Measurements from ENCODE around the gene CBY1.

The CBY1 gene

DNA sequence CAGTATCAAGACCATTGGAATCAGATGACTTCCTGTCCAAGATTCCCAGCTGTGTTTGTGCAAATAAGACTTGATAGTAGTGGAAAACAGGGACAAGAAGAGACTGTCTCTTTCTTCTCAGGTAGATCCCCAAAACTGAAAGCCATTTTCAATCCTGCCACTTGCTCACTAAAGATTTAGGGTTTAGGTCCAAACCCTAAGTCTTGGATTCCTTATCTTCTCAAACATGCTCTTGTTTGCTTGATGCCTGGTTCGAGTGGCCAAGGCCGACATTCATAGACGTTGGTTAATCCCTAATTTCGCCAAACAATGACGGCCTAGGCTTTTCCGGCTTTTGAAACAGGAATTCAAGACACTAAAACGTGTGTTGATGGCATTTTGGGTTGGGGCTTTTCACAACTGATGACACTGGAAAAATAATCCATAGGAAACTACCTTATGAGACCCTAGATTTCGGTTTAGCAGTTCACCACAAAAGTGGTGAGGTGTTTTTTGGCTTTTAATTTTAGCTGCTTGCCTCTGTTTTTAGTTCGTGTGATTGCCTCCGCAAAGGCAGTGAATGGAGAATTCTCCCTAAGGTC lies 48.3 kb downstream of the CBY1 start:
- DNase-seq (ENCODE audit: extremely low read depth, low read depth), result no peak
- TF ChIP-seq, protein P1, sequence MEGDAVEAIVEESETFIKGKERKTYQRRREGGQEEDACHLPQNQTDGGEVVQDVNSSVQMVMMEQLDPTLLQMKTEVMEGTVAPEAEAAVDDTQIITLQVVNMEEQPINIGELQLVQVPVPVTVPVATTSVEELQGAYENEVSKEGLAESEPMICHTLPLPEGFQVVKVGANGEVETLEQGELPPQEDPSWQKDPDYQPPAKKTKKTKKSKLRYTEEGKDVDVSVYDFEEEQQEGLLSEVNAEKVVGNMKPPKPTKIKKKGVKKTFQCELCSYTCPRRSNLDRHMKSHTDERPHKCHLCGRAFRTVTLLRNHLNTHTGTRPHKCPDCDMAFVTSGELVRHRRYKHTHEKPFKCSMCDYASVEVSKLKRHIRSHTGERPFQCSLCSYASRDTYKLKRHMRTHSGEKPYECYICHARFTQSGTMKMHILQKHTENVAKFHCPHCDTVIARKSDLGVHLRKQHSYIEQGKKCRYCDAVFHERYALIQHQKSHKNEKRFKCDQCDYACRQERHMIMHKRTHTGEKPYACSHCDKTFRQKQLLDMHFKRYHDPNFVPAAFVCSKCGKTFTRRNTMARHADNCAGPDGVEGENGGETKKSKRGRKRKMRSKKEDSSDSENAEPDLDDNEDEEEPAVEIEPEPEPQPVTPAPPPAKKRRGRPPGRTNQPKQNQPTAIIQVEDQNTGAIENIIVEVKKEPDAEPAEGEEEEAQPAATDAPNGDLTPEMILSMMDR (IDR thresholded peaks at IDR 0.05; ENCODE audit: low read depth, low read length), result no peak

DNA sequence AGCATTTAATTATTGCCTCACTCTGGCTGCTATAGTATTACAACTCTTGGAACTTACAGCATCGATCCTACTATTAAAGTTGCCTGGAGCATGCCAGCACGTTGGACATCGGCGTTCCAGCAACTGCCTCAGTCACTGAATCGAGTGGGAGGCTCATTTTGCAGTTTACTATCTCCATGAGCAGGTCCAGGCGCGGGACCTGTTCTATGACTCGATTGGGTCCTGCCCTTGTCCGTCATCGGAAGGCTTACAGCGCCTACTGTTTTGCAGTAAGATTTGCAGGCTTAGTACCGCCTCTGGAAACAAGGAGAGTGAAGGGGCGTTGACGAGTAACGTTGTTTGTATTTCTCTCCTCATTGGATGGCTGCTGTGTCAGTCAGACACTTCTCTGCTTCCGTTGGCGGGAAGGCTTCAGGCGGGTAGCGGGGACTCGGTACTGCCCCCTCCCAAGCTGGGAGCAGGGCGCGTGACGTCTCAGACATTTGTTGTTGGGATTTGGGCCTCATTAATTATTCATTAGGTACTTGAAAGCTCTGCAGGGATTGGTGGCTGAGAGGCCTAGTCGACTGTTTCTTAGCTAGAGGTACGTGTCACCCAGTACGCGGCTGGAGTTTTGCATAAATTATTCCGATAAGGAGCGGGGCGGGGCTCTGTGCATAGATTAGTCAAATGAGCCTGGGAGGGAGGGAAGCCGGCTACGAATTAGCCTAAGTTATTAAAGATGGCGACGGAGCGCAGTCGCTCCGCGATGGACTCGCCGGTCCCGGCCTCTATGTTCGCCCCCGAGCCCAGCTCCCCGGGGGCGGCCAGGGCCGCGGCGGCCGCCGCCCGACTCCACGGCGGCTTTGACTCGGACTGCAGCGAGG lies 49.0 kb downstream of the CBY1 start, which contains the start of gene GTPBP1:
Gene GTPBP1 (plus strand): TSS at position 710 of the 866 bp plus-strand sequence. CDS start 12 bp downstream, at position 722.
- peak; percentile 100 for DNase-seq (ENCODE audit: extremely low read depth, low read depth)
- TF ChIP-seq, protein P1 (IDR thresholded peaks at IDR 0.05; ENCODE audit: low read depth, low read length), result peak; percentile 1; the same call in 1 of the 2 replicates

DNA sequence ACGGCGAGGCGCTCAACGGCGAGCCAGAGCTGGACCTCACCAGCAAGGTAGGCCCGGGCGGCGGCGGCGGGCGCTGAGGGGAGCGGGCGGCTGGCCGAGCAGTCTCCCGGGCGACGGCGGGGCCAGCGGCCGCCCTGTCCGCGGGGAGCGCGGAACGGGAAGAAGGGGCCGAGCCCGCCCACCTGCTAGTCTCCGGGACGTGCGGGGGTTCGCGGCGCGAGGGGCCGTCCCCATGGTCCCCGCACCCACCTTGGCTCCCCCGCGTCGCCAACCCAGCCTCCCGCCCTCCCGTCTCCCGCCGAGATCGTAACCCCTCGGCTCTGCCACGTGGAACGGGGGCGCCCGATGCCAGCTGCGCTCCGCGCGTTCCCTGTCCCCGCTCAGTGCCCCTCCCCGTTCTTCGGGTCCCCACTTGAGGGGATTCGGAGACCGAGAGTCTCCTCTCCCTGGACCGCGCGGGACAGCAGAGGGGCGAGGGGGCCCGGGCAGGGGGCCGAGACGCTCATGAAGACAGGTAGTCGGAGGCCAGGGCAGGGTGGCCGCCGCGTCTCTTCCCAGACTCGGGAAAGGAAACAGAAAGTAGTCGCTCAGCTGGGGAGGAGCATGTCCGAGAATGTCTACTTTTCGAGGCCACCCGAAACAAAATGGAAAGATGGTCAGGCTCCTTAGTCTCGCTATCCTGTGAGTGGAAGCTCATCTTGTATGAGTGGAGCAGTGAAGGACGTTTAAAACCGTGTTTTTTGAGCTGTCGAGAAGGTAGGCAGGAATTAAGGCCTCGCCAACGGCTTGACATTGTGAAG lies 49.9 kb downstream of the CBY1 start:
- TF ChIP-seq, protein P1 (IDR thresholded peaks at IDR 0.05; ENCODE audit: low read depth, low read length), result no peak
- no peak for DNase-seq (ENCODE audit: extremely low read depth, low read depth)

DNA sequence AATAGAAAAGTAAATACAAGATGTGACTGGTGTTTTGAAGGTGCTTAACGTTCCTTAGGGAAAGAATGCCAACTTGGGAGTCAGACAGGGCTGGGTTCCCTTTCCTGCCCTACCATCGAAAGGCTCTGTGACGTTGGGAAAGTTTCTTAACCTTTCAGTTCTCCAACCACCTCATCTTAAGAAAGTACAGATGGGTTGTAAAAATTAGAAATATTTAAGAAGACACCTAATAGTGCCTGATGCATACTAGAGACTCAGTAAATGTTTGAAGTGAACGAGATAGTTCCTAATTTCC lies 50.4 kb downstream of the CBY1 start:
- no peak for DNase-seq (ENCODE audit: extremely low read depth, low read depth)
- TF ChIP-seq, protein P1 (IDR thresholded peaks at IDR 0.05; ENCODE audit: low read depth, low read length), result no peak

DNA sequence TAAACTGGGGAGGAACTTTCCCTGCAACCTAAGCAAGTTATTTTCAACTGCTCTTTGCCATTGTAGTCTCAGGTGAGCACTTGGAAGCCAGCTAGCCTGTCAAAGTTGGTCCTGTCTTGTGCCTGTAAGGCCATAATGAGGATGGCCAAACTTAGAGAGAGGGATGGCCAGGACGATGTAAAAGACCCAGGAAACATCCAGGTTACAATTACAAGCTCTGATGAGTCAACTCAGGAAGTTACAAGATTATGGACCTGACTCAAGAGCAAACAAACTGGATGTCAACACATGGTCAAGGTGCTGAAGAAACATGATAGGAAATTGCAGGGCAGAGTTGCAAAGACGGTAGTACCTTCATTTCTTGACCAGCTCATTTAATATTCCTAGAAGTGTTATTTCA lies 50.9 kb downstream of the CBY1 start:
- no peak for DNase-seq (ENCODE audit: extremely low read depth, low read depth)
- TF ChIP-seq, protein P1 (IDR thresholded peaks at IDR 0.05; ENCODE audit: low read depth, low read length), result no peak

DNA sequence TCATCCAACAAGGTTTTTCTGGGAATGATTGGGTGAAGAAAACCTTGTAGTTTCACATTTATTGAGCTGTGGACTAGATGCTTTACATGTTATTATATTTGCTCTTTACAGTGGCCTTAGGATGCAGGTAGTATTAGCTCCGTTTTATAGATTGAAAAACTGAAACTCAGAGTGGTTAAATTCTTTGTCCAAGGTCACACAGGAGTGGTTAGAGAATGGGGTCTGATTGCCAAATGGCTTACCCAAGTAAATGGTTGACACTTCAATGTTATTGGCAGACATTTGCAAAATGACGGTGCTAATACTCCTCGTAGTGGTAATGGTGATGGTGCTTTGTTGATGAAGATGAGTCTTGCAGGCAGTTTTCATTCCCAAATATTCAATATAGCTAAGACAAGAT lies 51.5 kb downstream of the CBY1 start:
- no peak for DNase-seq (ENCODE audit: extremely low read depth, low read depth)
- TF ChIP-seq, protein P1 (IDR thresholded peaks at IDR 0.05; ENCODE audit: low read depth, low read length), result no peak

DNA sequence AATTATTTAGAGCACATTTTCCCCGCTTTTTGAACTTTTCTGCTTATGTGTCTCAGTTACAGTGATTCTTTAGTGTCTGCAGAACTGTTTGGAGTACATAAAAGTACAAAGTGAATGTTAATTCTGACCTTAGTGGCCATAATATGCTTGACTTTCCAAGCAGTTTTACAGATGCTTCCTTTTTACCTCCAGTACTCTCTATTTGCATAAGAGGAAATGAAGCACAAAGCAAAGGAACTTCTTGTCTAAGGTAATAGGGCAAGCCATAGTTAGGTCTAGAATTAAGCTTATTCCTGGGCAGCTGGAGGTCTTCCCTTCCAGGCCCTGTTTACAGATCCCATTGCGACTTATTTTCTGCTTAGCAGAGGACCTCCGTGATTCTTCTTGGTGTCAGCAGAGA lies 52.9 kb downstream of the CBY1 start:
- TF ChIP-seq, protein P1 (IDR thresholded peaks at IDR 0.05; ENCODE audit: low read depth, low read length), result no peak
- DNase-seq (ENCODE audit: extremely low read depth, low read depth), result no peak
